ENCODE data around the gene TP53AIP1. TPM values are rescaled to one million over a fixed set of nuclear protein-coding genes. Genes with fewer than 3 reads are reported as not detected.

TP53AIP1 gene
- total RNA-seq, 3 donors from 2014 or later (not counting 1 experiment from before 2014, with no cell fraction given) = not detected

DNA sequence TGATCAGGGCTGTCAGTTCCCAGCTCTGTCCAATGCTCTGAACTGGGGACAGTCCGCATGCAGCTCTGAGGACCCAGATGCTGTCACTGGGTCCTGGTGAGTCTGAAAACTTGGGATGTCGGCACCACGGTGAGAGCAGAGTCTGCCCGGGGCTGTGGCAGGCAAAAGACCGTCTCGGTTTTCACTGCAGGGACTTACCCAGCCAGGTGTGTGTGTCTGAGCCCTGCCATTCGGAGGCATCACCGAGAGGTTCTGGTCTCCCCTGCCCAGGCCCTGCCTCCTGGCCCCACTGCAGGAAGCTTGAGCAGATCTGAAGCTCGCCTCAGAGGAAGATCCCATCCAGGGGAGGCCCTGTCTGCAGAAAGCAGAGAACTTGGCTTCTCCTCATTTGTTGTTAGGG is 5.2 kb downstream of the TP53AIP1 start:
- intact Hi-C loops (cut with micrococcal nuclease) = no loop called here
- Histone ChIP-seq H3K4me3 (ENCODE audit: low read length) (no peak overlapping the region), H3K9me3 (ENCODE audit: control insufficient read depth, insufficient read depth, low read length) (no peaks in the 10 kb centered on the region), H3K27ac (ENCODE audit: low read length) (no peak overlapping the region), H3K4me1 (ENCODE audit: control insufficient read depth, insufficient read depth, low read length) (no peaks in the 10 kb centered on the region), H3K36me3 (ENCODE audit: control insufficient read depth, insufficient read depth, low read length) (no peaks in the 10 kb centered on the region), H3K27me3 (ENCODE audit: control insufficient read depth, insufficient read depth, low read length) (no peaks in the 10 kb centered on the region)
- Mint-ChIP-seq H3K27me3 (ENCODE audit: low read depth in 2 of 2) (peaks cover 0 to 4% of the 10 kb centered on the region in 2 donors), H3K4me3 (no peak overlapping the region), H3K9me3 (no peaks in the 10 kb centered on the region), H3K36me3 (no peaks in the 10 kb centered on the region), H3K4me1 (no peaks in the 10 kb centered on the region), H3K27ac (no peak overlapping the region)
- 90% methylated on average over 9 of the region's 9 CpGs for WGBS (ENCODE audit: insufficient coverage)
- TF ChIP-seq, protein P1, sequence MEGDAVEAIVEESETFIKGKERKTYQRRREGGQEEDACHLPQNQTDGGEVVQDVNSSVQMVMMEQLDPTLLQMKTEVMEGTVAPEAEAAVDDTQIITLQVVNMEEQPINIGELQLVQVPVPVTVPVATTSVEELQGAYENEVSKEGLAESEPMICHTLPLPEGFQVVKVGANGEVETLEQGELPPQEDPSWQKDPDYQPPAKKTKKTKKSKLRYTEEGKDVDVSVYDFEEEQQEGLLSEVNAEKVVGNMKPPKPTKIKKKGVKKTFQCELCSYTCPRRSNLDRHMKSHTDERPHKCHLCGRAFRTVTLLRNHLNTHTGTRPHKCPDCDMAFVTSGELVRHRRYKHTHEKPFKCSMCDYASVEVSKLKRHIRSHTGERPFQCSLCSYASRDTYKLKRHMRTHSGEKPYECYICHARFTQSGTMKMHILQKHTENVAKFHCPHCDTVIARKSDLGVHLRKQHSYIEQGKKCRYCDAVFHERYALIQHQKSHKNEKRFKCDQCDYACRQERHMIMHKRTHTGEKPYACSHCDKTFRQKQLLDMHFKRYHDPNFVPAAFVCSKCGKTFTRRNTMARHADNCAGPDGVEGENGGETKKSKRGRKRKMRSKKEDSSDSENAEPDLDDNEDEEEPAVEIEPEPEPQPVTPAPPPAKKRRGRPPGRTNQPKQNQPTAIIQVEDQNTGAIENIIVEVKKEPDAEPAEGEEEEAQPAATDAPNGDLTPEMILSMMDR (IDR thresholded peaks at IDR 0.05) = no peak
- DNase-seq (no peak), ATAC-seq (no peak)

DNA sequence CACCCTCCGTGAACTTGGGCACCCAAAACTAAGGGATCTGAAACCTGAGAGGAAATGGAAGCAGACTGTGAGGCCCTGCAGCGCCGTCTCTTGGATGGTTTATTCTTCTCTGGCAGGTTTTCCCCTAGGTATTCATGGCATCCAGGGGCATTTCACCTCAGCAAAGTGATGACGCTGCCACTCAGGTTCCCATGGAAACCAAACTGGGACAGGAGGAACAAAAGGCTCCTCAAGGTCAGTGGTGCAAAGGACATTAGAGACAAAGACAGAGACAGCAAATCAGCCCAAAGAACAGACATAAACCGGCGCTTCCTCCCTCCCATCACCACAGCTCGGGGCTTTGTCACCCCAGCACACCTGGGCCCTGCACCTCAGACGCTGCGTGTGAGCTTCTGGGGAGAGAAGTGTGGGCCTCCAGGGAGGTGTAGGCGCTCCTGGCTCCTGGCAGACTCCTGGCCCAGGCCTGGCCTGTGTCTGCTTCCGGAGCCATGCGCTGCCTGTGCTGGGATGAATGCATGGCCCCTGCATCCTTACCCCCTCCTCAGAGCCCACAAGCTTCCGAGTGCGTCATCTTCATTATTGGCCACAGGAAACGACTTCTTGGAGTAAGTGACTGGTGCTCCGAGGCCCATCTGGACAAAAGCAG is 5.9 kb downstream of the TP53AIP1 start:
- Histone ChIP-seq H3K4me1 (ENCODE audit: control insufficient read depth, insufficient read depth, low read length) (no peaks in the 10 kb centered on the region), H3K4me3 (ENCODE audit: low read length) (no peak overlapping the region), H3K36me3 (ENCODE audit: control insufficient read depth, insufficient read depth, low read length) (no peaks in the 10 kb centered on the region), H3K27ac (ENCODE audit: low read length) (no peak overlapping the region), H3K27me3 (ENCODE audit: control insufficient read depth, insufficient read depth, low read length) (no peaks in the 10 kb centered on the region), H3K9me3 (ENCODE audit: control insufficient read depth, insufficient read depth, low read length) (no peaks in the 10 kb centered on the region)
- Mint-ChIP-seq H3K36me3 (no peaks in the 10 kb centered on the region), H3K27me3 (ENCODE audit: low read depth in 2 of 2) (peaks cover 4 to 5% of the 10 kb centered on the region in 2 donors), H3K27ac (no peak overlapping the region), H3K4me3 (no peak overlapping the region), H3K4me1 (no peaks in the 10 kb centered on the region), H3K9me3 (no peaks in the 10 kb centered on the region)
- TF ChIP-seq, protein P1 (IDR thresholded peaks at IDR 0.05) = no peak
- no peak for DNase-seq
- 88% methylated on average over 16 of the region's 16 CpGs for WGBS (ENCODE audit: insufficient coverage)
- ATAC-seq = no peak
- intact Hi-C loops (cut with micrococcal nuclease) = no loop called here

DNA sequence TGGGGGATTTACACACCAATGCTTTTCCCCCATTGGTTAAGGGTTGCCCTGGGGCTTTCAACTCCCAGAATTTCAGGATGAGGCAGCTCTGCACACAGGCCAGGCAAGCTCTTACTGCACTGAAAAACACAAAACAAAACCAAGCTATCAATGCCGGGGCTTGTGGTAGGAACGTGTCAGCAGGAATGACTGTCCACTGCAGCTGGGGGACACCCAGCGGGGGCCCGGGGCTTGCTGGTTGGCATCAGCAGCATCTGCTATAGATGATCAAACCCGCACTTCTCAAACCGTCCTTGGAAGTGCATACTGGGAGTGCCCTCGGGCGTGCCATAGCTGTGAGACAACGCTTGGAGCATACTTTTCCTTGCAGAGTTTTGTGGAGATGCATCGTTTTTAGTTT is 7.7 kb downstream of the TP53AIP1 start:
- Mint-ChIP-seq H3K36me3 (no peaks in the 10 kb centered on the region), H3K27me3 (ENCODE audit: low read depth in 2 of 2) (peaks cover 0 to 7% of the 10 kb centered on the region in 2 donors), H3K4me1 (no peaks in the 10 kb centered on the region), H3K27ac (no peak overlapping the region), H3K4me3 (no peak overlapping the region), H3K9me3 (no peaks in the 10 kb centered on the region)
- Histone ChIP-seq H3K9me3 (ENCODE audit: control insufficient read depth, insufficient read depth, low read length) (no peaks in the 10 kb centered on the region), H3K36me3 (ENCODE audit: control insufficient read depth, insufficient read depth, low read length) (no peaks in the 10 kb centered on the region), H3K4me3 (ENCODE audit: low read length) (no peak overlapping the region), H3K4me1 (ENCODE audit: control insufficient read depth, insufficient read depth, low read length) (no peaks in the 10 kb centered on the region), H3K27me3 (ENCODE audit: control insufficient read depth, insufficient read depth, low read length) (no peaks in the 10 kb centered on the region), H3K27ac (ENCODE audit: low read length) (no peak overlapping the region)
- WGBS (ENCODE audit: insufficient coverage) = 92% methylated on average over 10 of the region's 10 CpGs
- no peak for ATAC-seq
- TF ChIP-seq, protein P1 (IDR thresholded peaks at IDR 0.05) = no peak
- no peak for DNase-seq
- intact Hi-C loops (cut with micrococcal nuclease) = no loop called here

DNA sequence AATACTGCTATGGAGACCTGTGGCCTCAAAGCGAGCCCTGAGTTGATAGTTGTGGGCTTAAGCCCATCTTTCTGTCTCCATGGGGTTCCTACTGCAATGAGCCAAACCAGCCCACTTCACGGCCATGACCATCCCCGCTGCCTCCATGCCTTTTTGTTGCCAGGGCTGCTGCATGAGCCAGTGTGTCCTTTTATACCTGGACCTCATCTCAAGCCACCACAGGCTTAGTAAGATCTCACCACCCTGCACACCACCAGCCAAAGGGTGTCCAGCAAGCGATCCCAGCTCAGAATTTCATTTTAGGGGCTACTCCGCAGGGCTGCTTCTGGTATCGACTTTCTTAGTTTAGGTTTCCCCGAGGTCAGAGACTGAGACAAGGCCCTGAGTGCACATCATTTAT is 8.3 kb downstream of the TP53AIP1 start:
- H3K27ac Mint-ChIP-seq = no peak overlapping the region
- 96% methylated on average over 7 of the region's 7 CpGs for WGBS (ENCODE audit: insufficient coverage)
- H3K9me3 Mint-ChIP-seq = no peaks in the 10 kb centered on the region
- Histone ChIP-seq H3K36me3 (ENCODE audit: control insufficient read depth, insufficient read depth, low read length) (no peaks in the 10 kb centered on the region), H3K27me3 (ENCODE audit: control insufficient read depth, insufficient read depth, low read length) (no peaks in the 10 kb centered on the region), H3K27ac (ENCODE audit: low read length) (no peak overlapping the region), H3K9me3 (ENCODE audit: control insufficient read depth, insufficient read depth, low read length) (no peaks in the 10 kb centered on the region), H3K4me3 (ENCODE audit: low read length) (no peak overlapping the region), H3K4me1 (ENCODE audit: control insufficient read depth, insufficient read depth, low read length) (no peaks in the 10 kb centered on the region)
- peaks cover 4 to 7% of the 10 kb centered on the region in 2 donors for H3K27me3 Mint-ChIP-seq (ENCODE audit: low read depth in 2 of 2)
- H3K4me3 Mint-ChIP-seq = no peak overlapping the region
- intact Hi-C loops (cut with micrococcal nuclease) = no loop called here
- TF ChIP-seq, protein P1 (IDR thresholded peaks at IDR 0.05) = no peak
- H3K36me3 Mint-ChIP-seq = no peaks in the 10 kb centered on the region
- DNase-seq (no peak), ATAC-seq (no peak)
- peaks cover 0 to 5% of the 10 kb centered on the region in 2 donors for H3K4me1 Mint-ChIP-seq
